Measurements from ENCODE around the gene NUDCD3.

GRCh38 chr7:44520574-44520973 is 30.1 kb upstream of the NUDCD3 start:
- TF ChIP-seq CTCF (IDR thresholded peaks at IDR 0.05; ENCODE audit: low read depth, low read length, poor library complexity, severe bottlenecking) = no peak
- no peak for TF ChIP-seq EZH2phosphoT487 (IDR thresholded peaks at IDR 0.05; ENCODE audit: borderline replicate concordance, low read length)
